ENCODE measurements around the gene RCAN2. TPM values are rescaled to one million over a fixed set of nuclear protein-coding genes. Genes with fewer than 3 reads are reported as not detected.

RCAN2 gene
- total and polyA plus RNA-seq, 9 donors, result 12.0 to 75.3 (median 16.7) TPM

DNA sequence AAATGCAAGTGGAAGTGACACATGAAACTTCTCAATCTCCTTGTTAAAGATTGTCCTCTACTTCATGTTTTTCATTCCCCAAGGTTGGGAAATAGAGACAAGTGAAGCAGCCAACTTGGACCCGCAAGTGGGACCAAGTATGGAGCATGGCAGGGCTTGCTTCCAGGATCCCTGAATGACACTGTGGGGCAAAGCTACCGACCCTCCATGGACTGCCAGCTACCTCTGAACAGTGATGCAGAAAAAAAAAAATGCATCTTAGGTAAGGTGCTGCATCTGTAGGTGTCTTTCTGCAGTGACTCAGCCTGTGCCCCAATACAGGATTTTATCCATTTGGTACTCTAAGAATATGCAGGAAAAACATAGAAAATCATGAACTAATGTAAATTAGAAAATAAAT, 201.4 kb downstream of the RCAN2 start:
- DNase-seq, result no peak

DNA sequence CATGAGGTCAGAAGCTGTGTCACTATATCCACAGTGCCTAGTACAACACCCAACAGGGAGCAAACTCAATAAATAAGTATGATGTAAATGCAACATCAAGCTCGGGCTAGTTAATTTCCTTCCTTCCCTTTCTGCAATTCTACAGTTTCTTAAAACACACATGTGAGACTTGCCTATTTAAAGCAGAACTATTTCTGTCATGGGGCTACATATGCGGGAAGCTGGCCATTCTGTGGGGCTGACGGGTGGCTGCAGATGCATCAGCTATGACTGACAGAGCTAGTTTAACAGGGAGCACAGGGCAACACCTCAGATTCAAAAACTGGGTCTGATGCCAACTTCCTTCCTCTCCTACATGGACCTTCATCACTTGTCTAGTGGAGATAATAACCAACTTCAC, 202.4 kb downstream of the RCAN2 start:
- TF ChIP-seq EP300 (IDR thresholded peaks at IDR 0.05), result no peak
- TF ChIP-seq, protein P1, sequence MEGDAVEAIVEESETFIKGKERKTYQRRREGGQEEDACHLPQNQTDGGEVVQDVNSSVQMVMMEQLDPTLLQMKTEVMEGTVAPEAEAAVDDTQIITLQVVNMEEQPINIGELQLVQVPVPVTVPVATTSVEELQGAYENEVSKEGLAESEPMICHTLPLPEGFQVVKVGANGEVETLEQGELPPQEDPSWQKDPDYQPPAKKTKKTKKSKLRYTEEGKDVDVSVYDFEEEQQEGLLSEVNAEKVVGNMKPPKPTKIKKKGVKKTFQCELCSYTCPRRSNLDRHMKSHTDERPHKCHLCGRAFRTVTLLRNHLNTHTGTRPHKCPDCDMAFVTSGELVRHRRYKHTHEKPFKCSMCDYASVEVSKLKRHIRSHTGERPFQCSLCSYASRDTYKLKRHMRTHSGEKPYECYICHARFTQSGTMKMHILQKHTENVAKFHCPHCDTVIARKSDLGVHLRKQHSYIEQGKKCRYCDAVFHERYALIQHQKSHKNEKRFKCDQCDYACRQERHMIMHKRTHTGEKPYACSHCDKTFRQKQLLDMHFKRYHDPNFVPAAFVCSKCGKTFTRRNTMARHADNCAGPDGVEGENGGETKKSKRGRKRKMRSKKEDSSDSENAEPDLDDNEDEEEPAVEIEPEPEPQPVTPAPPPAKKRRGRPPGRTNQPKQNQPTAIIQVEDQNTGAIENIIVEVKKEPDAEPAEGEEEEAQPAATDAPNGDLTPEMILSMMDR (IDR thresholded peaks at IDR 0.05), result no peak
- no peak for TF ChIP-seq POLR2A (IDR thresholded peaks at IDR 0.05)
- Histone ChIP-seq H3K9me3 (no peaks in the 10 kb centered on the region), H3K4me3 (no peak overlapping the region), H3K36me3 (no peaks in the 10 kb centered on the region), H3K27me3 (no peaks in the 10 kb centered on the region), H3K27ac (no peak overlapping the region), H3K4me1 (ENCODE audit: insufficient read depth) (peaks cover 1% of the 10 kb centered on the region)
- no peak for DNase-seq
- intact Hi-C loops (cut with DNase I), result no loop called here
- 87 to 90% (median 88%) methylated on average over 3 of the region's 3 CpGs for WGBS, 3 donors

More for the DNA sequence above, 201.4 kb downstream of the RCAN2 start:
- WGBS, 3 donors, result 76 to 83% (median 76%) methylated on average over 2 of the region's 2 CpGs
- Histone ChIP-seq H3K4me3 (no peak overlapping the region), H3K9me3 (no peaks in the 10 kb centered on the region), H3K27me3 (no peaks in the 10 kb centered on the region), H3K27ac (no peak overlapping the region), H3K4me1 (ENCODE audit: insufficient read depth) (peaks cover 1% of the 10 kb centered on the region), H3K36me3 (no peaks in the 10 kb centered on the region)
- intact Hi-C loops (cut with DNase I), result no loop called here
- TF ChIP-seq POLR2A (IDR thresholded peaks at IDR 0.05) (no peak), EP300 (IDR thresholded peaks at IDR 0.05) (no peak)
- TF ChIP-seq, protein P1 (IDR thresholded peaks at IDR 0.05), result no peak

DNA sequence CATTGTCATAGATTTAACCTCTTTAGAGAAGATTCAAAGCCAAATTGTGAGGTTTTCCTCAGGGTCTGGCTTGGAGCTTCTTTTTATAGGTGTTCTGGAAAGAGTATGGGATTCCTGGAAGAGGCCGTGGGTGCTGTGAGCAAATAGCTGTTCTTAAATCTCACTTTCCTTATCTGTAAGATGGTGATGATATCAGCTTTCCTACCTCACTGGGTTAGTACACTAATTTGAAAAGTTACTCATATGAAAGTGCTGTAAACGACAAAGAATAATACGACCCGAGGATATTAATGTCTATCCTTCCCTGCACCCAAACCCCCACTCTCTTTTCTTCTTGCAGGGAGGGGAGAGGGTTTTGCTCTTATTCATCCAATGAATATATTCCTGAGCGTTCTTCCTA, 203.6 kb downstream of the RCAN2 start:
- Histone ChIP-seq H3K27ac (no peak overlapping the region), H3K27me3 (no peaks in the 10 kb centered on the region), H3K4me3 (no peak overlapping the region), H3K4me1 (ENCODE audit: insufficient read depth) (peaks cover 1% of the 10 kb centered on the region), H3K9me3 (no peaks in the 10 kb centered on the region), H3K36me3 (no peaks in the 10 kb centered on the region)
- 88 to 92% (median 91%) methylated on average over 5 of the region's 5 CpGs for WGBS, 3 donors
- intact Hi-C loops (cut with DNase I), result no loop called here
- DNase-seq, result no peak
- TF ChIP-seq, protein P1 (IDR thresholded peaks at IDR 0.05), result no peak
- TF ChIP-seq POLR2A (IDR thresholded peaks at IDR 0.05) (no peak), EP300 (IDR thresholded peaks at IDR 0.05) (no peak)

DNA sequence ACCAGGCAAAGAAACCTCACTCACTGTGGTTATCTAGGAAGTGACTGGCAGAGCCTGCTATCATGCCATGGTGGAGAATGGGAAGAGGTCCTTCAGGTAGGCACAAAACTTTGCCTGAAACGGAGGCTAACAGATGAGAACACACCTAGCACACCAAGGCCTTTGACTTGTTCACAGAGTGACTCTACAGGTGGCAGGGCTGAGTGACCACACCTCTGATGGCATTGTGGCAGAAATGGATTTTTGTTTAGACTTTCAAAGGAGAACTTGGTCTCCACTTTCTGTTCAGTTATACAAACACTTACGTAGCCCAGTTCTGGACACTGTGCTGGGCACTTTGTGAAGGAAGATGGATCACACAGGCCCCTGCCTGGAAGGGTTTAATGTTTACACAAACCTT, 204.2 kb downstream of the RCAN2 start:
- DNase-seq, result no peak
- Histone ChIP-seq H3K4me3 (no peak overlapping the region), H3K27ac (no peak overlapping the region), H3K9me3 (no peaks in the 10 kb centered on the region), H3K27me3 (no peaks in the 10 kb centered on the region), H3K36me3 (no peaks in the 10 kb centered on the region), H3K4me1 (ENCODE audit: insufficient read depth) (peaks cover 1% of the 10 kb centered on the region)
- intact Hi-C loops (cut with DNase I), result no loop called here
- TF ChIP-seq EP300 (IDR thresholded peaks at IDR 0.05) (no peak), POLR2A (IDR thresholded peaks at IDR 0.05) (no peak)
- TF ChIP-seq, protein P1 (IDR thresholded peaks at IDR 0.05), result no peak
- 94 to 100% (median 97%) methylated on average over 2 of the region's 2 CpGs for WGBS, 3 donors

All from ovary (tissue), 9 donors.